Dermis blood vessel endothelial cell (primary cell): ENCODE measurements around the gene SLC8B1. TPM values are rescaled to one million over a fixed set of nuclear protein-coding genes. Genes with fewer than 3 reads are reported as not detected.

Source experiments
- DNase-seq: peaks from one replicate; pipeline ENCODE4 v3.0.0; 2010
- total RNA-seq: library from RNA; depleted of rRNA; stranded (reverse); fragments of >200 nt; gene quantifications from 2 replicates; pipeline ENCODE4 v1.2.3, GENCODE V29; 2014

SLC8B1 gene
- total RNA-seq, 1 donor from 2014 or later = 25.2 TPM

DNA sequence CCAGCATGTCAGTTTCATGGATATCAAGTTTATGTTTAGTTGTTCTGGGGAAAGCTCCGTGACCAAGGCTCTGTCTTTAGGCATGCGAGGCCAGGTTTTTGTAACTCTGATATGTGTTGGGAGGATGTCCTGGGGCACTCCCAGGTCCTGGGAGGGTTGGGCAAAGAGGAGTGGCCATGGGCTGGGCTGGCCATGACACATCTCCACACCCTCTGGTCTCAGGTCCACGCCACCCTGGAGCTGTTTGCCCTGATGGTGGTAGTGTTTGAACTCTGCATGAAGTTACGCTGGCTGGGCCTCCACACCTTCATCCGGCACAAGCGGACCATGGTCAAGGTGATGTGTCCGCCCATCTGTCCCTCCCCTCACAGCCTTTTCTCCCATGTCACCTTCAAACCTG, 67.3 kb downstream of the SLC8B1 start:
- DNase-seq = no peak

- no peak for DNase-seq
Measured at GRCh38 chr12:113266106-113266895, 68.6 kb downstream of the SLC8B1 start.

GRCh38 chr12:113263431-113263963, 71.4 kb downstream of the SLC8B1 start:
- no peak for DNase-seq

DNA sequence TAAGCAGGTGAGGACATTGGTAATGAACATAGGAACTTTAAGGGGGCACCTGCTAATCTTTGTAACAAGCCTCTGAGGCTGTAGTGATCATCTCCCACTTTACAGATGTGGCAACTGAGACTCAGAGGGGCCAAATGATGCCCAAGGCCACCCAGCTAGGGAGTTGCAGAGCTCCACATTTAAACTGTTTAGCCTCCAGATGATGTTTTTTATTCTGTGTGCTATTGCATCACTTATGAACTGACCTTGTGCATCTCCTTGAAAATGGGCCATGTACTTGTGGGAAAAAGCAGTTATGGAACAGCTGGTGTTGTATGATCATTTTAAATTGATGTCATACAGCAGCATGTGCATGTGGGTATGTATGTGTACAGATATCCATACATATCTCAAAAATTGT, 72.2 kb downstream of the SLC8B1 start:
- DNase-seq = no peak

DNA sequence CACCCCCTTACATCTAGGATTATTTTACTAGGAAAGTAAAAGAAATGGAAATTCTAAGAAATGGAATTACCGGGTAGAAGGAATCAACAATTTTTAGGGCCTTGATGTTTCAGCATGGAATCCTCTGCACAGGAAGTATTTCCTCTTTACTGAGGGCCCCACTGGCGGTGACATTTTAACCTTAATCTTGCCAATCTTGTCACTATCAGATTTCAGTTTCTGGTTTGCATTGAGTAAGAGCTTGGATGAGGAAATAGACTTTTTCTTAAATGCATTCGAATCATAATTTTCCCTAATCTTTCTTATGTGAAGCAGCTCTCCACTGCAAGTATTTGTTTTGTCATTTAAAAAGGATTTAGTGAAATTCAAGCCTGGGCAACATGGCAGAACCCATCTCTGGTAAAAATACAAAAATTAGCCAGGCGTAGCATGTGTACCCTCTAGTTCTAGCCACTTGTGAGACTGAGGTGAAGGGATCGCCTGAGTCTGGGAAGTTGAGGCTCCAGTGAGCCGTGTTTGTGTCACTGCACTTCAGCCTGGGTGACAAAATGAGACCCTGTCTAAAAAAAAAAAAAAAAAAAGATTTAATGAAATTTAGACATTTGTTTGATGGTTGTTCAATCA, 73.0 kb downstream of the SLC8B1 start:
- no peak for DNase-seq

DNA sequence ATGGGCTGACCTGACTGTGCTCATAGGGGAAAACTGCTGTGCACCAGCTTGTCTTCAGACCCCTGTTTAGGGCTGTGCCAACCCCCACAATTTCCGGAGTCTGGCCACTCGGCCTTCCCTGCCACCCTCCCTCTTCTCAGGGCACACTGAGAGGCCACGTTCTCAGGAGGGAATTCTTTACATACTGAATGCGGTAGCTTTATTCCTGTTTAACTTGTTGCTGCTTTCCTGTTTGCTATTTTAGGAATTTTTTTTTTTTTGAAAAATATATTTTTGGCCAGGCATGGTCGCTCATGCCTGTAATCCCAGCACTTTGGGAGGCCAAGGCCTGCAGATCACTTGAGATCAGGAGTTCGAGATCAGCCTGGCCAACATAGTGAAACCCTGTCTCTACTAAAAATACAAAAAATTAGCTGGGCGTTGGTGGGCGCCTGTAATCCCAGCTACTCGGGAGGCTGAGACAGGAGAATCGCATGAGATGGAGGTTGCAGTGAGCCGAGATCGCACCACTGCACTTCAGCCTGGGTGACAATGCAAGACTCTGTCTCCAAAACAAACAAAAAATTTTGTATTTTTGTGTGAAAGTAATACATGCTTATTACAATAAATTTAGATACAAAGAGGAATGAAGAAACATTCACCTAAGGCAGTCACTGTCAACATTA, 74.1 kb downstream of the SLC8B1 start:
- DNase-seq = no peak

- no peak for DNase-seq
Measured at GRCh38 chr12:113260127-113260526, 74.8 kb downstream of the SLC8B1 start.

- no peak for DNase-seq
Measured at GRCh38 chr12:113257564-113257963, 77.3 kb downstream of the SLC8B1 start.

GRCh38 chr12:113254298-113254697, 80.6 kb downstream of the SLC8B1 start:
- no peak for DNase-seq

DNA sequence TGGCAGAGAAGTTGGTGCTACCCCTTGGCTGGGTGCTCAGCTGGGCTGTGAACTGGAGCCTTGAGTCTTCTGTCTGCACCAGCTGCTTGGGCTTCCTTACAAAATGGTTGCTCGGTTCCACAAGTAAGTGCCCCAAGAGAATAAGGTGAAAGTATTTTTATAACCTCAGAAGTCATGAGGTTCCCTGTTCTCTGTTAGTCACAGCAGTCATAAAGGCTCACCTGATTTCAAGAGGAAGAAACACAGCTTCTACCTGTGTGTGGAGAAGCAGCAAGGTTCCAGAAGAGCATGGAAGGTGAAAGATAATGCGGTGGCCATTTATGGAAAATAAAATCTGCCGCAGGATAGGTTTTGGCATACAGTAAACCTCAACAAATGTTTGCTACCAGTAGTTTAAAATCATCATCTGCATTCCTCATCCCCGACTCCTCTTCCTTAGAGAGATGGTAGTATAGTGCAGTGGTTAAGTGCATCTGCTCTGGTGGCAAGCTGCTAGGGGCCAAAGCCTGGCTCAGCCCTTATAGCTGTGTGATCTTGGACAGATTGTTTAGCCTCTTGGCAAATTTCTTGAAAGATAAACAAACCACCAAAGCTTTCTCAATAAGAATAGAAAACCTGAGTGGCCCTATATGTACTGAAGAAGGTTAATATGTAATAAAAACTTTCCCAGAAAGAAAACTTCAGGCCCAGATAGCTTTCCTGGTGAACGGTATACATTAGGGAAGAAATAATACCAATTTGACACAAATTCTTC, 81.2 kb downstream of the SLC8B1 start:
- DNase-seq = no peak

DNA sequence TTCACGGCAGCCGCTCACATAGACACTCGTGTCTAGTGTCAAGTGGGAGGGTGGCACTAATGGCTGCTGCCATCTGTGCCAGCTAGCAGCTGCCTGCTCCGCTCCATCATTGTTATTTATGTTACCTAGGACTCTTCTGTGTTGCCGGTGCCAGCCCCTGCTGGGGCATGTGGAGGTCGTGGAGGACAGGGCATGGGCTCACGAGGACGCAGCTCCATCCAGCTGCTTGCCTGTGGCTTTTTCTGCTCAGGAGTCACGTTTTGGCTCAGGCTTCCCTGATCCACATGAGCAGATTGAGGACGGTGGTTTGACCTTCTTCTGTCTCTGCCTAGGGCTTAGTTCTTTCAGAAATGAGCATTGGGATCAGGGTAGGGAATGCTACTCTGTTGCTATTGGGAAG, 82.4 kb downstream of the SLC8B1 start:
- no peak for DNase-seq

- no peak for DNase-seq
Measured at GRCh38 chr12:113251404-113252070, 83.4 kb downstream of the SLC8B1 start.

GRCh38 chr12:113250045-113250444, 84.9 kb downstream of the SLC8B1 start:
- DNase-seq = no peak

DNA sequence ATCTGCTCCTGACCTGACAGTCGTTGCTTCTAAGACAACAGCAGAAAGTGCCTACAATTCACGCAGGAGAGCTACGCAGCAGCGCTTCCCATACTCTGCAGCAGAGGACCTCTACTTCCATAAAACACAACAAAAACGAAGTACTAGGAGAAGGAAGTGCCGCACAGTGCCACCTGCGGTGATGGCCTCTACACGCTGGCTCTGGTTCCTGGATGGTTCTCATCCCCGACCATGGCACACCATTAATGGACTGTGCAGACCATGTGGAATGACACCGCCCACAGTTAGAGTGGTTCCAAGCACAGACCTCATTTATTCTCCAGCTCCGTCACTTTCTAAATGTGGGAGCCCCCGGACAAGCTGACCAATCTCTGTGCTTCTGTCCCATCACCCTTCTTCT, 85.4 kb downstream of the SLC8B1 start:
- DNase-seq = no peak

DNA sequence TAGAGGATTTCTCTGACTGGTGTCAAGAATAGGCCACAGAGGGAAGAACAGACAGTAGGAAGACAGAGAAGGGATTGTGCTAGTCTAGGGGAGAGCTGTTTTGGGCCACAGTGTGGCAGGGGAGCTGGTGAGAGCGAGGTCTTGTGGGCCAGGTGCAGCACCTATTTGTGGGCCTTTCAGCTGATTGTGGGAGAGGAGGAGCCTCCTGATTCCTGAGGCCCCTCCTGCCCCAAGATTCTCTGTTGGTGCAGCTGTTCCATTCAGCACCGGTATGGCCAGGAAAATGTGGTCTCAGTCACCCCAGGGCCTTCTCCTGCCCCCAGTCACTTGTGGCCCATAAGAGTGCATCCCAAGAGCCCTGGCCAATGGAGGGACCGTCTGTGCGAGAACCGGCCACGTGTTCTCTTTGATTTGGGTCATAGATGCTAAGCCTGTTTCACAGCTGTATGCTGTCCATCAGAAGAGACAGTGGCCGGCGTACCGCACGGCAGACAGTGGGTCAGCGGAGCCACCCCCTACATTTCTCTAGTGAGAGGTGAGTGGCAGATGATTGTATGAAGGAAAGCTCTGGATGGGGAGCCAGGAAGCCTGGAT, 86.0 kb downstream of the SLC8B1 start:
- DNase-seq = no peak

Other genes starting within 250 kb of the SLC8B1 start
- under 0.01 and 0.05 TPM in 2 replicates for gene RASAL1, start 199.3 kb downstream of the SLC8B1 start, total RNA-seq
- gene CFAP73, start 185.4 kb downstream of the SLC8B1 start, total RNA-seq = not detected in 2 replicates
- 44.7 and 49.0 TPM in 2 replicates for gene DDX54, start 149.6 kb downstream of the SLC8B1 start, total RNA-seq
- 25.0 and 28.3 TPM in 2 replicates for gene RITA1, start 149.4 kb downstream of the SLC8B1 start, total RNA-seq
- gene TPCN1, start 113.6 kb downstream of the SLC8B1 start, total RNA-seq = 11.2 and 15.1 TPM in 2 replicates
- gene PLBD2, start 23.5 kb upstream of the SLC8B1 start, total RNA-seq = 31.7 and 43.9 TPM in 2 replicates
- gene SDS, start 68.8 kb upstream of the SLC8B1 start, total RNA-seq = not detected in 2 replicates
- gene SDSL, start 87.3 kb upstream of the SLC8B1 start, total RNA-seq = 2.4 and 3.3 TPM in 2 replicates
- gene LHX5, start 136.8 kb upstream of the SLC8B1 start, total RNA-seq = 0.05 TPM in 1 of 2 replicates, not detected in the other